Subcutaneous abdominal adipose tissue (tissue), 5 donors: ENCODE measurements around the gene C2CD3.
"Not testable (repeated sequence)": the region's sequence is repeated elsewhere in the genome, so short reads cannot be mapped to it uniquely, and the experiment has no call there.

ENCODE experiments used
- H3K27ac ChIP-seq: one replicate; pipeline ENCODE4 v1.7.0; 2013; ENCODE audit warnings: low read depth, mild to moderate bottlenecking, inconsistent platforms, low read length, moderate library complexity
- H3K27me3 ChIP-seq, 5 donors: one replicate each; pipeline ENCODE4 v1.7.0; 2013; ENCODE audit warnings: low read length in 5 of 5, inconsistent platforms in 1 of 5; ENCODE audit not compliant: control insufficient read depth in 5 of 5, insufficient read depth in 4 of 5
- H3K36me3 ChIP-seq, 5 donors: one replicate each; pipeline ENCODE4 v1.7.0; 2013; ENCODE audit warnings: low read length in 5 of 5; ENCODE audit not compliant: control insufficient read depth in 5 of 5, insufficient read depth in 5 of 5
- H3K4me1 ChIP-seq, 5 donors: one replicate each; pipeline ENCODE4 v1.7.0; 2013; ENCODE audit warnings: low read length in 5 of 5, mild to moderate bottlenecking in 3 of 5, moderate library complexity in 1 of 5; ENCODE audit not compliant: control insufficient read depth in 5 of 5, insufficient read depth in 5 of 5
- H3K4me3 ChIP-seq, 5 donors: one replicate each; pipeline ENCODE4 v1.7.0; 2013; ENCODE audit warnings: low read length in 5 of 5, low read depth in 1 of 5
- H3K9ac ChIP-seq, 5 donors: one replicate each; pipeline ENCODE4 v1.7.0; 2013; ENCODE audit warnings: low read length in 5 of 5, mild to moderate bottlenecking in 4 of 5, moderate library complexity in 3 of 5
- H3K9me3 ChIP-seq, 5 donors: one replicate each; pipeline ENCODE4 v1.7.0; 2013; ENCODE audit warnings: low read length in 5 of 5; ENCODE audit not compliant: control insufficient read depth in 5 of 5
- donor health status: healthy.
- donor health status: healthy.
- donor health status: healthy.
- donor health status: healthy.
- donor health status: healthy.

Gene C2CD3

GRCh38 chr11:74141241-74141695, 29.5 kb downstream of the C2CD3 start:
- Histone ChIP-seq H3K36me3 (peaks cover 4 to 8% (median 5%) of the 10 kb centered on the region in 5 donors), H3K27me3 (no peaks in the 10 kb centered on the region), H3K9ac (no peak overlapping the region), H3K4me1 (peaks cover 0 to 17% (median 12%) of the 10 kb centered on the region in 5 donors), H3K4me3 (no peak overlapping the region), H3K27ac (no peak overlapping the region), H3K9me3 (no peaks in the 10 kb centered on the region)

GRCh38 chr11:74139919-74140431, 30.8 kb downstream of the C2CD3 start:
- not testable (repeated sequence) for H3K27me3 ChIP-seq, H3K9ac ChIP-seq, H3K9me3 ChIP-seq, H3K27ac ChIP-seq, H3K4me3 ChIP-seq
- Histone ChIP-seq H3K4me1 (peaks cover 0 to 17% (median 12%) of the 10 kb centered on the region in 5 donors), H3K36me3 (peaks cover 4 to 14% (median 12%) of the 10 kb centered on the region in 5 donors)

GRCh38 chr11:74139151-74139918, 31.5 kb downstream of the C2CD3 start:
- Histone ChIP-seq H3K4me1 (peaks cover 0 to 17% (median 12%) of the 10 kb centered on the region in 5 donors), H3K9me3 (no peaks in the 10 kb centered on the region), H3K27me3 (no peaks in the 10 kb centered on the region), H3K9ac (peak overlapping the region in 1 of 5 donors; percentile 3), H3K27ac (no peak overlapping the region), H3K36me3 (peaks cover 4 to 14% (median 11%) of the 10 kb centered on the region in 5 donors), H3K4me3 (no peak overlapping the region)

GRCh38 chr11:74138572-74138971, 32.2 kb downstream of the C2CD3 start:
- H3K36me3 ChIP-seq: peaks cover 4 to 15% (median 11%) of the 10 kb centered on the region in 5 donors
- H3K27me3 ChIP-seq: no peaks in the 10 kb centered on the region
- H3K9ac ChIP-seq: no peak overlapping the region
- peaks cover 0 to 17% (median 12%) of the 10 kb centered on the region in 5 donors for H3K4me1 ChIP-seq
- H3K27ac ChIP-seq: no peak overlapping the region
- no peaks in the 10 kb centered on the region for H3K9me3 ChIP-seq
- H3K4me3 ChIP-seq: no peak overlapping the region

GRCh38 chr11:74138021-74138420, 32.8 kb downstream of the C2CD3 start:
- Histone ChIP-seq H3K4me1 (peaks cover 0 to 17% (median 12%) of the 10 kb centered on the region in 5 donors), H3K4me3 (no peak overlapping the region), H3K36me3 (peaks cover 9 to 20% (median 15%) of the 10 kb centered on the region in 5 donors), H3K27me3 (no peaks in the 10 kb centered on the region), H3K9me3 (no peaks in the 10 kb centered on the region), H3K9ac (no peak overlapping the region), H3K27ac (no peak overlapping the region)

- Histone ChIP-seq H3K36me3 (peaks cover 21 to 26% (median 24%) of the 10 kb centered on the region in 5 donors), H3K4me1 (peaks cover 0 to 14% (median 6%) of the 10 kb centered on the region in 5 donors), H3K27ac (no peak overlapping the region), H3K9ac (no peak overlapping the region), H3K27me3 (no peaks in the 10 kb centered on the region), H3K9me3 (no peaks in the 10 kb centered on the region), H3K4me3 (no peak overlapping the region)
Observed at GRCh38 chr11:74135127-74135840, 35.5 kb downstream of the C2CD3 start.

- H3K27ac ChIP-seq: no peak overlapping the region
- peaks cover 0 to 14% (median 6%) of the 10 kb centered on the region in 5 donors for H3K4me1 ChIP-seq
- no peaks in the 10 kb centered on the region for H3K9me3 ChIP-seq
- no peaks in the 10 kb centered on the region for H3K27me3 ChIP-seq
- no peak overlapping the region for H3K9ac ChIP-seq
- H3K36me3 ChIP-seq: peaks cover 21 to 26% (median 24%) of the 10 kb centered on the region in 5 donors
- H3K4me3 ChIP-seq: no peak overlapping the region
Observed at GRCh38 chr11:74134661-74135060, 36.1 kb downstream of the C2CD3 start.

GRCh38 chr11:74133436-74133835, 37.4 kb downstream of the C2CD3 start:
- peaks cover 0 to 4% (median 2%) of the 10 kb centered on the region in 5 donors for H3K4me1 ChIP-seq
- no peak overlapping the region for H3K4me3 ChIP-seq
- H3K27me3 ChIP-seq: no peaks in the 10 kb centered on the region
- H3K27ac ChIP-seq: no peak overlapping the region
- no peaks in the 10 kb centered on the region for H3K9me3 ChIP-seq
- peaks cover 20 to 25% (median 22%) of the 10 kb centered on the region in 5 donors for H3K36me3 ChIP-seq
- H3K9ac ChIP-seq: no peak overlapping the region

- Histone ChIP-seq H3K9me3 (no peaks in the 10 kb centered on the region), H3K27ac (no peak overlapping the region), H3K36me3 (peaks cover 20 to 25% (median 22%) of the 10 kb centered on the region in 5 donors), H3K4me1 (no peaks in the 10 kb centered on the region), H3K4me3 (no peak overlapping the region), H3K27me3 (no peaks in the 10 kb centered on the region), H3K9ac (no peak overlapping the region)
Observed at GRCh38 chr11:74132833-74133232, 38.0 kb downstream of the C2CD3 start.

DNA sequence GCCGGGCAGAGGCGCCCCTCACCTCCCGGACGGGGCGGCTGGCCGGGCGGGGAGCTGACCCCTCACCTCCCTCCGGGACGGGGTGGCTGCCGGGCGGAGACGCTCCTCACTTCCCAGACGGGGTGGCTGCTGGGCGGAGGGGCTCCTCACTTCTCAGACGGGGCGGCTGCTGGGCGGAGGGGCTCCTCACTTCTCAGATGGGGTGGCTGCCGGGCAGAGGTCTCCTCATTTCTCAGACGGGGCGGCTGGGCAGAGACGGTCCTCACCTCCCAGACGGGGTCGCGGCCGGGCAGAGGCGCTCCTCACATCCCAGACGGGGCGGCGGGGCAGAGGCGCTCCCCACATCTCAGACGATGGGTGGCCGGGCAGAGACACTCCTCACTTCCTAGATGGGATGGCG, 41.7 kb downstream of the C2CD3 start:
- H3K9ac ChIP-seq, H3K4me1 ChIP-seq, H3K4me3 ChIP-seq, H3K27ac ChIP-seq, H3K27me3 ChIP-seq, H3K9me3 ChIP-seq: not testable (repeated sequence)
- H3K36me3 ChIP-seq: peaks cover 11 to 17% (median 13%) of the 10 kb centered on the region in 5 donors
